ENCODE data around the gene CUEDC1. TPM values are rescaled to one million over a fixed set of nuclear protein-coding genes. Genes with fewer than 3 reads are reported as not detected.

The CUEDC1 gene
- total RNA-seq, 1 donor from 2014 or later, result 76.1 TPM

GRCh38 chr17:57856792-57857620, 98.2 kb downstream of the CUEDC1 start:
- no peak overlapping the region for H3K27ac ChIP-seq
- intact Hi-C loops (cut with DNase I), result loop anchor here (2.0 kb wide), 1 partner anchor 256 kb away; no protein-coding TSS in a partner anchor
- H3K4me1 ChIP-seq, result peaks cover 20 to 28% of the 10 kb centered on the region in 2 donors
- no peaks in the 10 kb centered on the region for H3K36me3 ChIP-seq
- no peaks in the 10 kb centered on the region for H3K9me3 ChIP-seq
- no peak for TF ChIP-seq CTCF (IDR thresholded peaks at IDR 0.05)
- H3K4me3 ChIP-seq, result no peak overlapping the region
- H3K27me3 ChIP-seq, result no peaks in the 10 kb centered on the region
- DNase-seq (ENCODE audit: low spot score in 2 of 2), result no peak

- no peak for TF ChIP-seq CTCF (IDR thresholded peaks at IDR 0.05)
- H3K27me3 ChIP-seq, result no peaks in the 10 kb centered on the region
- no peak for DNase-seq (ENCODE audit: low spot score in 2 of 2)
- intact Hi-C loops (cut with DNase I), result loop anchor here (2.0 kb wide), 1 partner anchor 257 kb away; no protein-coding TSS in a partner anchor
- no peaks in the 10 kb centered on the region for H3K9me3 ChIP-seq
- H3K4me1 ChIP-seq, result peaks cover 13 to 35% of the 10 kb centered on the region in 2 donors
- no peak overlapping the region for H3K4me3 ChIP-seq
- no peak overlapping the region for H3K27ac ChIP-seq
- H3K36me3 ChIP-seq, result no peaks in the 10 kb centered on the region
Observed at GRCh38 chr17:57855391-57856035, 99.7 kb downstream of the CUEDC1 start.

- Histone ChIP-seq H3K4me1 (peaks cover 15 to 41% of the 10 kb centered on the region in 2 donors), H3K27ac (peak overlapping the region; percentile 88 to 96), H3K4me3 (no peak overlapping the region), H3K27me3 (no peaks in the 10 kb centered on the region), H3K9me3 (no peaks in the 10 kb centered on the region), H3K36me3 (no peaks in the 10 kb centered on the region)
- TF ChIP-seq CTCF (IDR thresholded peaks at IDR 0.05), result no peak
- intact Hi-C loops (cut with DNase I), result loop anchor here (5.0 kb wide), 4 partner anchors 229 to 761 kb away; partner anchors contain the start of genes DYNLL2, MSI2 and SUPT4H1
- DNase-seq (ENCODE audit: low spot score in 2 of 2), result peak; percentile 55 to 92
Observed at GRCh38 chr17:57853695-57854094, 101.5 kb downstream of the CUEDC1 start.

- H3K4me1 ChIP-seq, result peaks cover 15 to 41% of the 10 kb centered on the region in 2 donors
- intact Hi-C loops (cut with DNase I), result loop anchor here (5.0 kb wide), 4 partner anchors 229 to 761 kb away; partner anchors contain the start of genes DYNLL2, MSI2 and SUPT4H1
- TF ChIP-seq CTCF (IDR thresholded peaks at IDR 0.05), result no peak
Observed at GRCh38 chr17:57852955-57853328, 102.3 kb downstream of the CUEDC1 start.

GRCh38 chr17:57852092-57852954, 102.9 kb downstream of the CUEDC1 start:
- intact Hi-C loops (cut with DNase I), result loop anchor here (5.0 kb wide), 4 partner anchors 230 to 760 kb away; partner anchors contain the start of genes DYNLL2, MSI2 and SUPT4H1
- peak overlapping the region; percentile 88 to 96 for H3K27ac ChIP-seq
- peaks cover 15 to 41% of the 10 kb centered on the region in 2 donors for H3K4me1 ChIP-seq
- no peaks in the 10 kb centered on the region for H3K9me3 ChIP-seq
- TF ChIP-seq CTCF (IDR thresholded peaks at IDR 0.05), result no peak
- DNase-seq (ENCODE audit: low spot score in 2 of 2), result no peak
- H3K36me3 ChIP-seq, result no peaks in the 10 kb centered on the region
- H3K27me3 ChIP-seq, result no peaks in the 10 kb centered on the region
- peak overlapping the region in 1 of 2 donors; percentile 97 for H3K4me3 ChIP-seq

More at GRCh38 chr17:57852955-57853328, 102.3 kb downstream of the CUEDC1 start:
- Histone ChIP-seq H3K27me3 (no peaks in the 10 kb centered on the region), H3K27ac (peak overlapping the region; percentile 88 to 96), H3K9me3 (no peaks in the 10 kb centered on the region), H3K4me3 (no peak overlapping the region), H3K36me3 (no peaks in the 10 kb centered on the region)
- DNase-seq (ENCODE audit: low spot score in 2 of 2), result no peak
